Measurements from ENCODE around the gene RAB11A.

- TF ChIP-seq CTCF (IDR thresholded peaks at IDR 0.05) (no peak), POLR2A (IDR thresholded peaks at IDR 0.05) (no peak)
Observed at GRCh38 chr15:65839354-65839901, 29.9 kb upstream of the RAB11A start.
